Fibroblast of mammary gland (primary cell): ENCODE measurements around the gene TEPSIN.
A peak's percentile ranks its signal among the peaks of the same experiment; 100 is the strongest.

Experiments
- DNase-seq: peaks from one replicate; pipeline ENCODE4 v3.0.0-alpha.2; 2010; ENCODE audit warnings: low read depth
- H3K4me3 ChIP-seq: 2 replicates; pipeline ENCODE4 v1.5.1; 2011; ENCODE audit warnings: low read depth, mild to moderate bottlenecking, low read length, moderate library complexity; ENCODE audit not compliant: control insufficient read depth
- TF ChIP-seq, protein P1 (sequence below): conservative IDR thresholded peaks from 2 replicates; pipeline ENCODE4 v1.5.1; 2011; ENCODE audit warnings: low read depth, low read length, inconsistent platforms; ENCODE audit not compliant: control insufficient read depth, insufficient read depth

TEPSIN gene

DNA sequence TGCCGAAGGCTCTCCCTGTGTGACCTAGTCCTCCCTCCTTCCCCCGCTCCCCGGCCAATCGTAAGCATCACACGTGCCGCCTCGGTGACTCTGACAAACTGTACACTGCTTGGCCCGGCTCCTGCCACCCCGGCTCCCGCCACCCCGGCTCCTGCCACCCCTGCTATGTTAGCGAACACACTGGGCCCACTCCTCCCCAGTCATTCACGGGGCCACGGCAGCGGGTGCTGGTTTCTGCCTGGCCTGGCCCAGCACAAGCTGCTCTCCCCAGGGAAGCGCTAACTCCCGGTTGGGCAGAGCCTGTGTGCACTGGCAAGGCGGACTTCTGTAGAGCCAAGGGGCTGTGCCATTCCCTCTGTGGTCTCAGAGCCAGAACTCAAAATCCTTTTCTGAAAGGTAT, 22.2 kb upstream of the TEPSIN start:
- DNase-seq = no peak
- TF ChIP-seq, protein P1, sequence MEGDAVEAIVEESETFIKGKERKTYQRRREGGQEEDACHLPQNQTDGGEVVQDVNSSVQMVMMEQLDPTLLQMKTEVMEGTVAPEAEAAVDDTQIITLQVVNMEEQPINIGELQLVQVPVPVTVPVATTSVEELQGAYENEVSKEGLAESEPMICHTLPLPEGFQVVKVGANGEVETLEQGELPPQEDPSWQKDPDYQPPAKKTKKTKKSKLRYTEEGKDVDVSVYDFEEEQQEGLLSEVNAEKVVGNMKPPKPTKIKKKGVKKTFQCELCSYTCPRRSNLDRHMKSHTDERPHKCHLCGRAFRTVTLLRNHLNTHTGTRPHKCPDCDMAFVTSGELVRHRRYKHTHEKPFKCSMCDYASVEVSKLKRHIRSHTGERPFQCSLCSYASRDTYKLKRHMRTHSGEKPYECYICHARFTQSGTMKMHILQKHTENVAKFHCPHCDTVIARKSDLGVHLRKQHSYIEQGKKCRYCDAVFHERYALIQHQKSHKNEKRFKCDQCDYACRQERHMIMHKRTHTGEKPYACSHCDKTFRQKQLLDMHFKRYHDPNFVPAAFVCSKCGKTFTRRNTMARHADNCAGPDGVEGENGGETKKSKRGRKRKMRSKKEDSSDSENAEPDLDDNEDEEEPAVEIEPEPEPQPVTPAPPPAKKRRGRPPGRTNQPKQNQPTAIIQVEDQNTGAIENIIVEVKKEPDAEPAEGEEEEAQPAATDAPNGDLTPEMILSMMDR = no peak
- no peak overlapping the region for H3K4me3 ChIP-seq

DNA sequence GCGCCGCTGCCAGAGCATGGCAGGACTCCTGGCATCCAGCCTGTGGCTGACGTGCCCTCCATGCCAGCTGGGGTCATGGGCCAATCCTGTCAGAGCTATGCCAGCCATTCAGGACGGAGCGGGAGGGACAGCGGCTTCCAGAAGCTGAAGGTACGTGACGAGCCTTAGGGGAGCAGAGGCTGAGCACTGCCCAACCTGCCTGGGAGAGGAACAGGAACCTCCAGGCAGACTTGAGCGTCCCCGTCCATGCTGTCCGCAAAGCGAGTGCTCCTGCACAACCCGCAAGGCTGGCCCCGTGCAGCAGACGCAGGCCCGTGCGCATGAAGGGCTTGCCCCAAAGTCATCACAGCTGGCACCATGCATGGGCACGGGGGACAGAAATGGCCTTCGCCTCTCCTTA, 21.8 kb upstream of the TEPSIN start:
- TF ChIP-seq, protein P1 = no peak
- DNase-seq = no peak
- H3K4me3 ChIP-seq = no peak overlapping the region

DNA sequence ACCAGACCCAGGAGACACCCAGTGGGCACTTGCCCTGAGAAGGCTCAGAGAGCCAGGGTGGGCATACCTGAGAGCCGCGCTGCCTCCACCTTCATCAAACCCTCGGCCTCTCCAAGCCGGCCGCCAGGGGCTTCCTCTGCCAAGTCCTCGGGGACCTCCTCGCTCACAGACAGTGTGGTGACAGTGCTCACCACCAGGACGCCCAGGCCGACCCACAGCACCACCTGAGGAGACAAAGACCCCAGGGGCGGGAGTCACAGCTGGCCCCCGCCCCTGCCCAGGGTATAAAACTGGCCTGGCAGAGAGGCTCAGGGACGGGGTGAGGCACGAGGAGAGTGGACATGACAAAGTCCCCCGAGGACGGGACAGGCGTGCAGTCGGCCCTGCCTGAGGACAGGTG, 21.3 kb upstream of the TEPSIN start:
- TF ChIP-seq, protein P1 = no peak
- no peak for DNase-seq
- H3K4me3 ChIP-seq = no peak overlapping the region

DNA sequence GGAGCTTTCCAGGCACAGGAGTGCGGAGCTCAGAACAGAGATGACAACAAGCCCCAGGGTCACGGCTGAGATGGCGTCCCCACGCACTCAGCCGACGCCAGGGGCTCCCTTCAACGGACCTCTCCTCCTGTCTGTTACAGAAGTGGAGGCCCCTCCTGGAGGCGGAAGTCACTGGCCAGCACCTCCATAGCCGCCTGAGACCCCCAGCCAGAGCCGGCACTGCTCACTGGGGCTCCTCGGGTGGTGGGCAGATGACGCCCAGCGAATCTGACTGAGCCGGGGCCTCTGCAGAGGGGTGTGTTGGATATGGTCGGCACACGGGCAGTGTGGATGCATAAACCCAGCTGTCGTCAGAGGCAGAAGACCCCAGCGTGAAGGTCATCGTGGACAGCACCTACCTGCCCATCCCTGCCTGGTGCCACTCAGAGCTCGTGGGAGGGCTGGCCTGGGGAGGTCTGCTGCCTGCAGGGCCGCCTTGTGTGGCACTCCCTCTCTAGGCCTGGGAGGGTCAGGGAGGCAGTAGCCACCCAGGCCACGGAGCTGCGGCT, 20.3 kb upstream of the TEPSIN start:
- no peak overlapping the region for H3K4me3 ChIP-seq
- TF ChIP-seq, protein P1 = no peak
- no peak for DNase-seq

DNA sequence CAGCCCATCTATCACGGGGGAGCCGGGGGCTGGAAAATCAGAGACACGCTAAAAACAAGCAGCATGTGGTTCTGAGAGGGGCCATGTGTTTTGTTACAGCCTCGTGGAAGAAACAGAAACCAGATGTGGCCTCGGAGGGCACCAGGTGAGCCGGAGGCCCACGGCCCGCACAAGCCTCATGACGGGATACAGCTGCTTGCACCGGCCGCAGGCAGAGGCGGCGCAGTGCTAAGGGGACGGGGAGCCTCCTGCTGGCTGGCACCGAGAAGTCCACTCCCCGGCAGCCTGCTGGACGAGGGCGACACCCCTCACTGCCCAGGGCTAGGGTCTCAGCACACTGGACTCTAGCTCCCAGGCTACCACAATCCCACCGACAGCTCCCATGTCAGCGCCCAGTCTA, 19.4 kb upstream of the TEPSIN start:
- no peak overlapping the region for H3K4me3 ChIP-seq
- DNase-seq = no peak
- TF ChIP-seq, protein P1 = no peak

DNA sequence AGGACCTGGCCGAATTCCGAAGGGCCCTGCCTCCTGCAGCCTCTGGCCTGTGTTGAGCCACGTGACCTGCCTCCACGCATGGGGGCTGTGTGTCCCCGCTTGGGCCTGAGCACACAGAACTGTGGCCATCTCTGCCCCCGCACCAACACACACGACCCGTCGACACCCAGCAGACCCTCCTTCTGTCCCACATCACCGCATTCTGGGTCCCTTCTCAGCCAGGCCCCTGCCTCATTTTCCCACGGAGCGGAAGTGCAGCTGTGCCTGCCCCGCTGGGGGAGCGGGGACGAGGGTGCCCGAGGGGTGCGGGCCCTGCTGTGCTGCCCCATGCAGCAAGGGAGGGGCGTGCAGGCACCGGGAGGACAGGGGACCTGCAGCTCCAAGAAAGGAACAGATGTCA, 18.7 kb upstream of the TEPSIN start:
- no peak for DNase-seq
- TF ChIP-seq, protein P1 = no peak
- no peak overlapping the region for H3K4me3 ChIP-seq

DNA sequence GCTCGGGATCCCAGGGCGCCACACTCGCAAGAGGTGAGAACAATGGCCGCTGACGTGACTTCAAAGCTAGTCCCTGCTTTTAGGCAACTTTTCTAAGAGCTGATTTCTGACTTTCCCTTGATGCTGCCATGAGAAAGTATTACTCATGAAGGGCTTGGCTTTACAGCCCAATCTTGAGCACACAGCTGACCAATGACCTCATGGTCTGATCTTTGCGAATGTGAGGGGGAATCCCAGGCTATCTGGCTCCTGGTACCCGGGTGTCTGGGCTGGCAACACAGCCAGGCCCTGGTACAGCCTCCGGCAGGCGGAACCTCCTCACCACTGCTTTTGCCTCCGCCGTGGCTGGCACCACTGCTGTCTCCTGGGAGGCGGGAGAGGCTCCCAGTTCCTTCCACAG, 17.8 kb upstream of the TEPSIN start:
- TF ChIP-seq, protein P1 = no peak
- H3K4me3 ChIP-seq = no peak overlapping the region
- DNase-seq = peak; percentile 86
